K562 (cell line): ENCODE results near the gene ACBD6. TPM values are rescaled to one million over a fixed set of nuclear protein-coding genes. Genes with fewer than 3 reads are reported as not detected.

Source experiments
- ATAC-seq: fragments of 200-7000 bp; cut with Tn5 transposase; 3 replicates; pipeline ENCODE4 v1.9.1; 2020; ENCODE audit warnings: moderate library complexity
- BruUV-seq: library from RNA; stranded (reverse); fragments of 400-500 nt; replicated peaks from 2 replicates; lab custom pipeline; 2021; lab: Mats Ljungman, UMichigan
- CTCF ChIA-PET: fragments of 300-600 bp; formaldehyde crosslinking; extraction: SDS; loops from one replicate; lab custom pipeline; 2021; ENCODE audit warnings: low intra/inter-chr PET ratio; lab: Yijun Ruan, JAX
- POLR2A ChIA-PET: fragments of 300-600, 350-650 bp; sonication (Branson Sonifier 250); formaldehyde crosslinking; extraction: SDS; loops from one replicate; lab custom pipeline; 2021; ENCODE audit warnings: antibody characterized with exemption, inconsistent platforms; lab: Yijun Ruan, JAX
- DNase-seq, 4 experiments: peaks; one replicate each; pipeline versions ENCODE4 v3.0.0 to v3.0.0-alpha.2; 2011 to 2018; ENCODE audit warnings: low spot score in 3 of 4, mixed read lengths in 3 of 4; ENCODE audit errors: extremely low read depth in 1 of 4
- FAIRE-seq: peaks from 2 replicates; lab custom pipeline; 2011; peaks lifted over from hg19 to GRCh38; lab: Jason Lieb, UNC
- H2AFZ ChIP-seq: 2 replicates; pipeline ENCODE4 v1.6.0; 2011; ENCODE audit warnings: low read depth, low read length, control low read depth, inconsistent platforms
- H3K27ac ChIP-seq: fragments of 200-600 bp; 3 replicates; pipeline ENCODE4 v1.8.0; 2011; ENCODE audit warnings: low read depth, mild to moderate bottlenecking, control low read depth, inconsistent platforms, low read length, moderate library complexity, mixed read lengths; ENCODE audit errors: extremely low read depth
- H3K27me3 ChIP-seq, 2 experiments: fragments of 300-600 bp in 1 of 2; 2 replicates in 1 of 2; 3 replicates in 1 of 2; pipeline versions ENCODE4 v1.6.0 to v1.8.0; 2011; ENCODE audit warnings: inconsistent platforms in 2 of 2, low read length in 2 of 2, mild to moderate bottlenecking in 1 of 2, mixed read lengths in 1 of 2, moderate library complexity in 1 of 2; ENCODE audit not compliant: control insufficient read depth in 2 of 2, insufficient read depth in 2 of 2
- H3K36me3 ChIP-seq: fragments of 300-600 bp; 3 replicates; pipeline ENCODE4 v1.8.0; 2011; ENCODE audit warnings: mild to moderate bottlenecking, low read length, inconsistent platforms; ENCODE audit not compliant: control insufficient read depth, insufficient read depth
- H3K4me1 ChIP-seq, 2 experiments: fragments of 200-600 bp in 1 of 2; replicated peaks in 1 of 2; 2 replicates in 1 of 2; 3 replicates in 1 of 2; pipeline versions ENCODE4 v1.5.1 to v1.8.0; 2011; ENCODE audit warnings: inconsistent platforms in 2 of 2, low read length in 2 of 2, mild to moderate bottlenecking in 1 of 2, mixed read lengths in 1 of 2, moderate library complexity in 1 of 2; ENCODE audit not compliant: control insufficient read depth in 2 of 2, insufficient read depth in 2 of 2
- H3K4me2 ChIP-seq: 2 replicates; pipeline ENCODE4 v1.6.1; 2011; ENCODE audit warnings: low read length, control low read depth, inconsistent platforms, mixed read lengths; ENCODE audit not compliant: insufficient read depth
- H3K4me3 ChIP-seq: fragments of 200-600 bp; sonication (generic), shearing (Covaris generic); 2 replicates; pipeline ENCODE4 v1.5.1; 2016; ENCODE audit warnings: control low read depth, inconsistent platforms
- H3K79me2 ChIP-seq: fragments of 200-600 bp; 3 replicates; pipeline ENCODE4 v1.8.0; 2011; ENCODE audit warnings: low read length, inconsistent platforms; ENCODE audit not compliant: control insufficient read depth, insufficient read depth
- H3K9ac ChIP-seq, 2 experiments: 2 replicates each; pipeline versions ENCODE4 v1.6.0 to v1.6.1; 2011; ENCODE audit warnings: low read depth in 2 of 2, low read length in 2 of 2, control low read depth in 1 of 2, inconsistent platforms in 1 of 2, mild to moderate bottlenecking in 1 of 2, mixed read lengths in 1 of 2; ENCODE audit not compliant: insufficient read depth in 1 of 2
- H3K9me1 ChIP-seq: one replicate; pipeline ENCODE4 v1.6.0; 2011; ENCODE audit warnings: inconsistent platforms, mild to moderate bottlenecking, low read length, moderate library complexity; ENCODE audit not compliant: control insufficient read depth, insufficient read depth
- H3K9me3 ChIP-seq: replicated peaks from 2 replicates; pipeline ENCODE4 v1.5.1; 2011; ENCODE audit warnings: low read depth, low read length, inconsistent platforms; ENCODE audit not compliant: control insufficient read depth, insufficient read depth
- H4K20me1 ChIP-seq: replicated peaks from 2 replicates; pipeline ENCODE4 v1.6.1; 2011; ENCODE audit warnings: low read length, inconsistent platforms, mixed read lengths; ENCODE audit not compliant: control insufficient read depth, insufficient read depth
- ATF1 ChIP-seq, 2 experiments: fragments of 450-650 bp in 1 of 2; IDR thresholded peaks; 2 replicates each; pipeline ENCODE4 v1.6.1; 2016; ENCODE audit warnings: missing compliant biosample characterization in 1 of 2, missing genetic modification characterization in 1 of 2
- EP300 ChIP-seq: IDR thresholded peaks from 2 replicates; pipeline ENCODE4 v1.6.1; 2012; ENCODE audit warnings: low read length, improper control_type of control experiment
- FOXO4 ChIP-seq: fragments of 450-650 bp; formaldehyde crosslinking; IDR thresholded peaks from 2 replicates; pipeline ENCODE4 v1.4.0; 2020; ENCODE audit warnings: mild to moderate bottlenecking, moderate library complexity
- NR1H2 ChIP-seq: sonication (generic); formaldehyde crosslinking; IDR thresholded peaks from 2 replicates; pipeline ENCODE4 v1.4.0; 2020; ENCODE audit warnings: mild to moderate bottlenecking, missing genetic modification reagents
- RREB1 ChIP-seq: fragments of 250-450 bp; sonication (Bioruptor Pico); IDR thresholded peaks from 2 replicates; pipeline ENCODE4 v1.4.0; 2020
- TBL1XR1 ChIP-seq, 2 experiments: IDR thresholded peaks; 2 replicates each; pipeline ENCODE4 v1.6.1; 2012; ENCODE audit warnings: improper control_type of control experiment in 2 of 2, low read length in 2 of 2, mild to moderate bottlenecking in 1 of 2
- ZC3H11A ChIP-seq: IDR thresholded peaks from 2 replicates; pipeline ENCODE4 v1.6.1; 2012; ENCODE audit warnings: low read depth, low read length, improper control_type of control experiment
- ZFP1 ChIP-seq: fragments of 450-650 bp; formaldehyde crosslinking; IDR thresholded peaks from 2 replicates; pipeline ENCODE4 v1.4.0; 2020; ENCODE audit warnings: mild to moderate bottlenecking, mixed read lengths
- WGBS: fragments of 100-300 bp; shearing (Covaris generic); methylation state at CpG from one replicate; pipeline ENCODE4 v1.1.6; 2016; ENCODE audit warnings: low coverage, mixed read lengths; ENCODE audit not compliant: insufficient coverage; ENCODE audit errors: missing lambda C conversion rate; 5-methylcytosine and 5-hydroxymethylcytosine counted together
- in situ Hi-C: fragments of 300-500 bp; cut with MboI; formaldehyde crosslinking; loops from 4 replicates; pipeline ENCODE4 v1.15.0; 2018; ENCODE audit warnings: inconsistent platforms, mixed read lengths
- intact Hi-C: fragments of 100-400 bp; cut with micrococcal nuclease; formaldehyde crosslinking; loops from 2 replicates; pipeline ENCODE4 v1.14.2; 2022
- polyA plus RNA-seq, 8 experiments: library from polyadenylated mRNA; depleted of rRNA in 4 of 8; stranded (reverse) in 5 of 8; unstranded in 3 of 8; fragments of >200 nt; fragmentation: Nextera tagmentation in 2 of 8; fragmentation: Illumina TruSeq in 1 of 8; extraction: Ambion mirVana in 2 of 8; extraction: Trizol in 1 of 8; gene quantifications; 2 replicates each; pipeline versions ENCODE4 v1.2.1 to v1.2.3, GENCODE V29; 2011 to 2014; ENCODE audit warnings: inconsistent platforms in 1 of 8, missing spikeins in 1 of 8
- total RNA-seq, 7 experiments: library from RNA; depleted of rRNA in 6 of 7; stranded (reverse); fragments of >200 nt in 6 of 7; fragmentation: Illumina TruSeq in 2 of 7; extraction: Trizol in 2 of 7; gene quantifications; 2 replicates each; pipeline versions ENCODE4 v1.2.1 to v1.2.3, GENCODE V29; 2011 to 2021; ENCODE audit warnings: low replicate concordance in 1 of 7
- TF ChIP-seq, protein P1 (sequence below): fragments of 450-650 bp; IDR thresholded peaks from 2 replicates; pipeline ENCODE4 v1.6.1; 2018; ENCODE audit not compliant: partially characterized antibody
- TF ChIP-seq, protein P2 (sequence below): fragments of 450-650 bp; IDR thresholded peaks from 2 replicates; pipeline ENCODE4 v1.6.1; 2016; ENCODE audit warnings: low read depth, mild to moderate bottlenecking, moderate library complexity

Gene ACBD6
- total and polyA plus RNA-seq, 9 of the 15 experiments (the other 6 are each of a cell fraction or from before 2014, with no cell fraction given) = 16.9 to 107 (median 77.7) TPM

DNA sequence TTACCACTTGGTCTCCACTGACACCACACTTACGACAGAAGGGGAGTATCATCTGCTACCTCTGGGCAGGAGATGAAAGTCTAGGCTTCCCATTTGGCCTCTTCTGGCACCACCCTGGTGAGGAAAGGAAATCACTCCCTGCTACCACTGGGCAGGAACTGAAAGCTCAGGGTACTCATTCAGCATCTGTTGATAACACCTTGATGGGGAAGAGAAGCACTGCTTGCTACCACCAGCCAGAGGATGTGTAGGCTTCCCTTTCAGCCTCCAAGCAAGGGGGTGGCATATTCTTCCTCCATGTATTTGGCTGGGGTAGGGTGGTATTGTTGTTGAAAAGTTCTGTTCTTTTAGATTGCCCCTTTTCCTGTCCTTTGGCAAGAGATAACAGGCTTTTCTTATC is 115.0 kb downstream of the ACBD6 start:
- Histone ChIP-seq H3K27me3 (no peaks in the 10 kb centered on the region), H3K4me1 (no peaks in the 10 kb centered on the region), H3K4me3 (no peak overlapping the region), H3K9me3 (no peaks in the 10 kb centered on the region; the same call in 1 of the 2 replicates), H3K27ac (no peak overlapping the region), H3K36me3 (peaks cover 6% of the 10 kb centered on the region; the same call in 1 of the 3 replicates), H2AFZ (no peak overlapping the region), H4K20me1 (no peaks in the 10 kb centered on the region), H3K4me2 (no peak overlapping the region), H3K79me2 (peaks cover 9% of the 10 kb centered on the region; the same call in 1 of the 3 replicates), H3K9me1 (no peaks in the 10 kb centered on the region), H3K9ac (no peak overlapping the region)
- in situ Hi-C loops (no loop called here), intact Hi-C loops (no loop called here)
- 96% methylated on average over 1 of the region's 1 CpG for WGBS
- ATAC-seq = no peak
- DNase-seq = no peak
- no peak for FAIRE-seq
- POLR2A ChIA-PET = interaction anchor here (0.6 kb wide), 1 partner anchor 10 kb away, joined by 3 read pairs; no protein-coding TSS in a partner anchor
- BruUV-seq = no TSS peak
- CTCF ChIA-PET = no interaction called here
- no peak for TF ChIP-seq ZFP1 (CRISPR knock-in tag)
- TF ChIP-seq, protein P1, sequence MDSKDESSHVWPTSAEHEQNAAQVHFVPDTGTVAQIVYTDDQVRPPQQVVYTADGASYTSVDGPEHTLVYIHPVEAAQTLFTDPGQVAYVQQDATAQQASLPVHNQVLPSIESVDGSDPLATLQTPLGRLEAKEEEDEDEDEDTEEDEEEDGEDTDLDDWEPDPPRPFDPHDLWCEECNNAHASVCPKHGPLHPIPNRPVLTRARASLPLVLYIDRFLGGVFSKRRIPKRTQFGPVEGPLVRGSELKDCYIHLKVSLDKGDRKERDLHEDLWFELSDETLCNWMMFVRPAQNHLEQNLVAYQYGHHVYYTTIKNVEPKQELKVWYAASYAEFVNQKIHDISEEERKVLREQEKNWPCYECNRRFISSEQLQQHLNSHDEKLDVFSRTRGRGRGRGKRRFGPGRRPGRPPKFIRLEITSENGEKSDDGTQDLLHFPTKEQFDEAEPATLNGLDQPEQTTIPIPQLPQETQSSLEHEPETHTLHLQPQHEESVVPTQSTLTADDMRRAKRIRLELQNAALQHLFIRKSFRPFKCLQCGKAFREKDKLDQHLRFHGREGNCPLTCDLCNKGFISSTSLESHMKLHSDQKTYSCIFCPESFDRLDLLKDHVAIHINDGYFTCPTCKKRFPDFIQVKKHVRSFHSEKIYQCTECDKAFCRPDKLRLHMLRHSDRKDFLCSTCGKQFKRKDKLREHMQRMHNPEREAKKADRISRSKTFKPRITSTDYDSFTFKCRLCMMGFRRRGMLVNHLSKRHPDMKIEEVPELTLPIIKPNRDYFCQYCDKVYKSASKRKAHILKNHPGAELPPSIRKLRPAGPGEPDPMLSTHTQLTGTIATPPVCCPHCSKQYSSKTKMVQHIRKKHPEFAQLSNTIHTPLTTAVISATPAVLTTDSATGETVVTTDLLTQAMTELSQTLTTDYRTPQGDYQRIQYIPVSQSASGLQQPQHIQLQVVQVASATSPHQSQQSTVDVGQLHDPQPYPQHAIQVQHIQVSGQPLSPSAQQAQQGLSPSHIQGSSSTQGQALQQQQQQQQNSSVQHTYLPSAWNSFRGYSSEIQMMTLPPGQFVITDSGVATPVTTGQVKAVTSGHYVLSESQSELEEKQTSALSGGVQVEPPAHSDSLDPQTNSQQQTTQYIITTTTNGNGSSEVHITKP = no peak
- TF ChIP-seq EP300 = no peak
- TF ChIP-seq ATF1 (CRISPR knock-in tag; IDR thresholded peaks at IDR 0.05) = no peak
- TF ChIP-seq ATF1 (tag; IDR thresholded peaks at IDR 0.05) = no peak
- TF ChIP-seq NR1H2 (CRISPR knock-in tag) = no peak
- TF ChIP-seq FOXO4 = no peak
- TF ChIP-seq RREB1 (CRISPR knock-in tag) = no peak
- TF ChIP-seq ZC3H11A = no peak
- TF ChIP-seq, protein P2, sequence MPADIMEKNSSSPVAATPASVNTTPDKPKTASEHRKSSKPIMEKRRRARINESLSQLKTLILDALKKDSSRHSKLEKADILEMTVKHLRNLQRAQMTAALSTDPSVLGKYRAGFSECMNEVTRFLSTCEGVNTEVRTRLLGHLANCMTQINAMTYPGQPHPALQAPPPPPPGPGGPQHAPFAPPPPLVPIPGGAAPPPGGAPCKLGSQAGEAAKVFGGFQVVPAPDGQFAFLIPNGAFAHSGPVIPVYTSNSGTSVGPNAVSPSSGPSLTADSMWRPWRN = no peak
- TF ChIP-seq TBL1XR1 (IDR thresholded peaks at IDR 0.05; ENCODE audit: low read length in 2 of 2) = no peak
